Fibroblast of lung (primary cell): ENCODE measurements around the gene EGF. TPM values are rescaled to one million over a fixed set of nuclear protein-coding genes. Genes with fewer than 3 reads are reported as not detected.
A peak's percentile ranks its signal among the peaks of the same experiment; 100 is the strongest.

Source experiments
- DNase-seq, 2 donors: peaks; one replicate each; pipeline versions ENCODE4 v3.0.0 to v3.0.0-alpha.2; 2010; ENCODE audit warnings: low read depth in 2 of 2
- H2AFZ ChIP-seq: 2 replicates; pipeline ENCODE4 v1.5.1; 2012; ENCODE audit warnings: low read length, control low read depth, inconsistent platforms
- H3K27ac ChIP-seq: 2 replicates; pipeline ENCODE4 v1.5.1; 2011; ENCODE audit warnings: low read length, control low read depth; ENCODE audit not compliant: insufficient read depth
- H3K27me3 ChIP-seq: 2 replicates; pipeline ENCODE4 v1.5.1; 2011; ENCODE audit warnings: mild to moderate bottlenecking, low read length; ENCODE audit not compliant: control insufficient read depth, insufficient read depth
- H3K36me3 ChIP-seq: 2 replicates; pipeline ENCODE4 v1.5.1; 2011; ENCODE audit warnings: low read length; ENCODE audit not compliant: control insufficient read depth, insufficient read depth
- H3K4me1 ChIP-seq: 2 replicates; pipeline ENCODE4 v1.5.1; 2011; ENCODE audit warnings: low read length; ENCODE audit not compliant: control insufficient read depth, insufficient read depth; ENCODE audit errors: extremely low read depth
- H3K4me2 ChIP-seq: 2 replicates; pipeline ENCODE4 v1.5.1; 2011; ENCODE audit warnings: low read length, control low read depth; ENCODE audit not compliant: insufficient read depth; ENCODE audit errors: extremely low read depth
- H3K4me3 ChIP-seq, 4 experiments: fragments of 200-600 bp in 1 of 4; sonication (generic) in 1 of 4; replicated peaks in 1 of 4; 2 replicates each; pipeline ENCODE4 v1.5.1; 2011 to 2016; ENCODE audit warnings: low read length in 4 of 4, low read depth in 3 of 4, mild to moderate bottlenecking in 3 of 4, control low read depth in 2 of 4, inconsistent platforms in 1 of 4, mixed read lengths in 1 of 4; ENCODE audit not compliant: insufficient read depth in 1 of 4; ENCODE audit errors: control extremely low read depth in 1 of 4
- H3K79me2 ChIP-seq: 2 replicates; pipeline ENCODE4 v1.5.1; 2012; ENCODE audit warnings: mild to moderate bottlenecking, low read length, inconsistent platforms; ENCODE audit not compliant: control insufficient read depth, insufficient read depth
- H3K9ac ChIP-seq: 2 replicates; pipeline ENCODE4 v1.5.1; 2011; ENCODE audit warnings: mild to moderate bottlenecking, low read length, control low read depth; ENCODE audit not compliant: insufficient read depth
- H3K9me3 ChIP-seq: 2 replicates; pipeline ENCODE4 v1.5.1; 2012; ENCODE audit warnings: low read depth, low read length; ENCODE audit not compliant: control insufficient read depth, insufficient read depth
- H4K20me1 ChIP-seq: 2 replicates; pipeline ENCODE4 v1.5.1; 2011; ENCODE audit warnings: low read length; ENCODE audit not compliant: control insufficient read depth, insufficient read depth; ENCODE audit errors: extremely low read depth
- EZH2 ChIP-seq: IDR thresholded peaks from 2 replicates; pipeline ENCODE4 v1.5.1; 2012; ENCODE audit warnings: low read length, control low read depth, mild to moderate bottlenecking; ENCODE audit errors: missing control alignments
- polyA plus RNA-seq, 2 donors: library from polyadenylated mRNA; depleted of rRNA in 1 of 2; stranded (reverse) in 1 of 2; unstranded in 1 of 2; fragments of >200 nt; gene quantifications; 2 replicates each; pipeline ENCODE4 v1.2.1, GENCODE V29; 2011 to 2012; ENCODE audit warnings: missing spikeins in 1 of 2
- total RNA-seq: library from RNA; depleted of rRNA; stranded (reverse); fragments of >200 nt; gene quantifications from 2 replicates; pipeline ENCODE4 v1.2.1, GENCODE V29; 2014
- TF ChIP-seq, protein P1 (sequence below), 2 donors: IDR thresholded peaks in 1 of 2; conservative IDR thresholded peaks in 1 of 2; 1 replicate in 1 of 2; 2 replicates in 1 of 2; pipeline ENCODE4 v1.5.1; 2011 to 2012; ENCODE audit warnings: low read length in 2 of 2, control low read depth in 1 of 2, inconsistent platforms in 1 of 2, low read depth in 1 of 2, mild to moderate bottlenecking in 1 of 2

The EGF gene
- total and polyA plus RNA-seq, 2 donors (not counting 1 experiment from before 2014, with no cell fraction given) = 0.59 to 0.83 TPM

DNA sequence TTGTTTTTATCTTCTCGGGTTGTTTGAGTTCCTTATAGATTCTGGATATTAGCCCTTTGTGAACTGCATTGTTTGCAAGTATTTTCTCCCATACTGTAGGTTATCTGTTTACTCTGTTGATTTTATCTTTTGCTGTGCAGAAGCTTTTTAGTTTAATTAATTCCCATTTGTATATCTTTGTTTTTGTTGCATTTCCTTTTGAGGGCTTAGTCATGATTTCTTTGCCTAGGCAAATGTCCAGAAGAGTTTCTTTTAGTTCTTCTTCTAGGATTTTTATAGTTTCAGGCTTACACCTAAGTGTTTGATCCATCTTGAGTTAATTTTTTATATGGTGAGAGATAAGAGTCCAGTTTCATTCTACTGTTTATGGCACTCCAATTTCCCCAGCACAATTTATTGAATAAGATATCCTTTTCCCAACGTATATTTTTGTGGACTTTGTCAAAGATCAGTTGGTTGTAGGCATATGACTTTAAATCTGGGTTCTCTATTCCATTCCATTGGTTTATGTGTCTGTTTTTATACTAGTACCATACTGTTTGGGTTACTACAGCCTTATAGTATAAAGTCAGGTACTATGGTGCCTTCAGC lies 54.3 kb downstream of the EGF start:
- no peak for DNase-seq
- H3K27ac ChIP-seq = no peak overlapping the region
- H3K4me1 ChIP-seq = no peaks in the 10 kb centered on the region
- H2AFZ ChIP-seq = no peak overlapping the region
- no peaks in the 10 kb centered on the region for H3K27me3 ChIP-seq
- H4K20me1 ChIP-seq = no peaks in the 10 kb centered on the region
- no peak overlapping the region for H3K4me3 ChIP-seq
- H3K79me2 ChIP-seq = no peaks in the 10 kb centered on the region
- no peak overlapping the region for H3K4me2 ChIP-seq
- no peak for TF ChIP-seq EZH2
- TF ChIP-seq, protein P1, sequence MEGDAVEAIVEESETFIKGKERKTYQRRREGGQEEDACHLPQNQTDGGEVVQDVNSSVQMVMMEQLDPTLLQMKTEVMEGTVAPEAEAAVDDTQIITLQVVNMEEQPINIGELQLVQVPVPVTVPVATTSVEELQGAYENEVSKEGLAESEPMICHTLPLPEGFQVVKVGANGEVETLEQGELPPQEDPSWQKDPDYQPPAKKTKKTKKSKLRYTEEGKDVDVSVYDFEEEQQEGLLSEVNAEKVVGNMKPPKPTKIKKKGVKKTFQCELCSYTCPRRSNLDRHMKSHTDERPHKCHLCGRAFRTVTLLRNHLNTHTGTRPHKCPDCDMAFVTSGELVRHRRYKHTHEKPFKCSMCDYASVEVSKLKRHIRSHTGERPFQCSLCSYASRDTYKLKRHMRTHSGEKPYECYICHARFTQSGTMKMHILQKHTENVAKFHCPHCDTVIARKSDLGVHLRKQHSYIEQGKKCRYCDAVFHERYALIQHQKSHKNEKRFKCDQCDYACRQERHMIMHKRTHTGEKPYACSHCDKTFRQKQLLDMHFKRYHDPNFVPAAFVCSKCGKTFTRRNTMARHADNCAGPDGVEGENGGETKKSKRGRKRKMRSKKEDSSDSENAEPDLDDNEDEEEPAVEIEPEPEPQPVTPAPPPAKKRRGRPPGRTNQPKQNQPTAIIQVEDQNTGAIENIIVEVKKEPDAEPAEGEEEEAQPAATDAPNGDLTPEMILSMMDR (conservative IDR thresholded peaks at IDR 0.05 in 1 of 2, IDR thresholded peaks at IDR 0.05 in 1 of 2; ENCODE audit: low read depth in 1 of 2, low read length in 2 of 2) = no peak
- H3K9ac ChIP-seq = no peak overlapping the region
- H3K9me3 ChIP-seq = no peaks in the 10 kb centered on the region
- H3K36me3 ChIP-seq = no peaks in the 10 kb centered on the region

- Histone ChIP-seq H3K9ac (no peak overlapping the region), H3K27ac (no peak overlapping the region), H3K4me1 (no peaks in the 10 kb centered on the region), H4K20me1 (no peaks in the 10 kb centered on the region), H3K9me3 (no peaks in the 10 kb centered on the region), H2AFZ (no peak overlapping the region), H3K27me3 (no peaks in the 10 kb centered on the region), H3K4me3 (no peak overlapping the region), H3K4me2 (no peak overlapping the region), H3K36me3 (no peaks in the 10 kb centered on the region), H3K79me2 (no peaks in the 10 kb centered on the region)
- DNase-seq = peak; percentile 8 to 77
- no peak for TF ChIP-seq EZH2
- TF ChIP-seq, protein P1 (conservative IDR thresholded peaks at IDR 0.05 in 1 of 2, IDR thresholded peaks at IDR 0.05 in 1 of 2; ENCODE audit: low read depth in 1 of 2, low read length in 2 of 2) = no peak
These were observed 55.3 kb downstream of the EGF start for GRCh38 chr4:109967798-109968520.

- Histone ChIP-seq H3K4me2 (no peak overlapping the region), H3K36me3 (no peaks in the 10 kb centered on the region), H3K9me3 (no peaks in the 10 kb centered on the region), H3K27ac (no peak overlapping the region), H3K9ac (no peak overlapping the region), H2AFZ (no peak overlapping the region), H3K4me3 (no peak overlapping the region), H3K4me1 (no peaks in the 10 kb centered on the region), H3K79me2 (no peaks in the 10 kb centered on the region), H4K20me1 (no peaks in the 10 kb centered on the region), H3K27me3 (peaks cover 5% of the 10 kb centered on the region)
- no peak for TF ChIP-seq EZH2
- TF ChIP-seq, protein P1 (conservative IDR thresholded peaks at IDR 0.05 in 1 of 2, IDR thresholded peaks at IDR 0.05 in 1 of 2; ENCODE audit: low read depth in 1 of 2, low read length in 2 of 2) = no peak
- DNase-seq = no peak
These were observed 56.4 kb downstream of the EGF start for GRCh38 chr4:109969087-109969486.
